HG02840 (cell line): Measurements from ENCODE around the gene PRLR.

Experiments used
- ATAC-seq: cut with Tn5 transposase; IDR thresholded peaks from one replicate; pipeline ENCODE4 v1.9.1; 2021; ENCODE audit warnings: mild to moderate bottlenecking, moderate library complexity, moderate number of reproducible peaks; ENCODE audit not compliant: unreplicated experiment, low FRiP score

PRLR gene

GRCh38 chr5:35094948-35095347, 135.3 kb downstream of the PRLR start:
- no peak for ATAC-seq

- no peak for ATAC-seq
Observed at GRCh38 chr5:35092703-35093102, 137.6 kb downstream of the PRLR start.

- ATAC-seq, result no peak
Observed at GRCh38 chr5:35091704-35092103, 138.6 kb downstream of the PRLR start.

GRCh38 chr5:35089334-35090314, 140.7 kb downstream of the PRLR start:
- ATAC-seq, result no peak

GRCh38 chr5:35087991-35088390, 142.3 kb downstream of the PRLR start:
- no peak for ATAC-seq

- no peak for ATAC-seq
Observed at GRCh38 chr5:35083150-35083549, 147.1 kb downstream of the PRLR start.

- ATAC-seq, result no peak
Observed at GRCh38 chr5:35082530-35082929, 147.8 kb downstream of the PRLR start.

GRCh38 chr5:35081134-35081533, 149.2 kb downstream of the PRLR start:
- no peak for ATAC-seq

- ATAC-seq, result no peak
Observed at GRCh38 chr5:35073160-35073559, 157.1 kb downstream of the PRLR start.

- ATAC-seq, result no peak
Observed at GRCh38 chr5:35069188-35069587, 161.1 kb downstream of the PRLR start.

- no peak for ATAC-seq
Observed at GRCh38 chr5:35067985-35068384, 162.3 kb downstream of the PRLR start.

- no peak for ATAC-seq
Observed at GRCh38 chr5:35066260-35066795, 164.0 kb downstream of the PRLR start.

- ATAC-seq, result no peak
Observed at GRCh38 chr5:35063414-35063813, 166.9 kb downstream of the PRLR start.

GRCh38 chr5:35061211-35061770, 169.0 kb downstream of the PRLR start:
- no peak for ATAC-seq

GRCh38 chr5:35060236-35060635, 170.1 kb downstream of the PRLR start:
- ATAC-seq, result no peak

- no peak for ATAC-seq
Observed at GRCh38 chr5:35059251-35059650, 171.0 kb downstream of the PRLR start.

GRCh38 chr5:35058374-35058788, 171.9 kb downstream of the PRLR start:
- peak; percentile 78 for ATAC-seq

- no peak for ATAC-seq
Observed at GRCh38 chr5:35056686-35057085, 173.6 kb downstream of the PRLR start.

- no peak for ATAC-seq
Observed at GRCh38 chr5:35052838-35053237, 177.4 kb downstream of the PRLR start.

GRCh38 chr5:35050541-35051126, 179.7 kb downstream of the PRLR start:
- ATAC-seq, result no peak

- no peak for ATAC-seq
Observed at GRCh38 chr5:35048910-35049309, 181.4 kb downstream of the PRLR start.
